Effector memory CD4-positive, alpha-beta T cell (primary cell): Measurements from ENCODE around the gene NABP1.

Experiments
- DNase-seq, 3 donors: peaks; one replicate each; pipeline ENCODE4 v3.0.0-alpha.2; 2020
- H3K27ac ChIP-seq: 2 replicates; pipeline ENCODE4 v1.7.0; 2013; ENCODE audit warnings: mild to moderate bottlenecking, low read length, moderate library complexity; ENCODE audit not compliant: insufficient read depth, poor library complexity, severe bottlenecking
- H3K27me3 ChIP-seq: replicated peaks from 2 replicates; pipeline ENCODE4 v1.7.0; 2013; ENCODE audit warnings: mild to moderate bottlenecking, low read length; ENCODE audit not compliant: insufficient read depth, control insufficient read depth, poor library complexity, severe bottlenecking
- H3K36me3 ChIP-seq: 2 replicates; pipeline ENCODE4 v1.7.0; 2013; ENCODE audit warnings: mild to moderate bottlenecking, low read length, moderate library complexity; ENCODE audit not compliant: control insufficient read depth, insufficient read depth
- H3K4me1 ChIP-seq: 2 replicates; pipeline ENCODE4 v1.7.0; 2013; ENCODE audit warnings: low read length, mild to moderate bottlenecking; ENCODE audit not compliant: control insufficient read depth, insufficient read depth, poor library complexity, severe bottlenecking
- H3K4me3 ChIP-seq: 2 replicates; pipeline ENCODE4 v1.7.0; 2013; ENCODE audit warnings: low read length, low read depth, mild to moderate bottlenecking; ENCODE audit not compliant: insufficient read depth, poor library complexity, severe bottlenecking
- H3K9me3 ChIP-seq: 2 replicates; pipeline ENCODE4 v1.7.0; 2013; ENCODE audit warnings: mild to moderate bottlenecking, low read length, moderate library complexity; ENCODE audit not compliant: control insufficient read depth
- total RNA-seq, 3 donors: gene quantifications; one replicate each; lab custom pipeline; 2026; lab: John Stamatoyannopoulos, UW

The NABP1 gene
- total RNA-seq = 157 to 261 (median 198) reads per million in 3 donors

- H3K4me1 ChIP-seq = peaks cover 33% of the 10 kb centered on the region
- DNase-seq = peak; percentile 98 to 99 (median 98)
- peak within 1 kb of the TSS; percentile 92 for H3K27ac ChIP-seq
Observed at GRCh38 chr2:191677646-191678436, at the start of gene NABP1. NABP1 (plus strand) TSS chr2:191678136; CDS start chr2:191678615, 479 bp downstream.

GRCh38 chr2:191629001-191629453 is 48.9 kb upstream of the NABP1 start:
- no peak for DNase-seq
- Histone ChIP-seq H3K36me3 (no peaks in the 10 kb centered on the region), H3K9me3 (no peaks in the 10 kb centered on the region), H3K4me1 (peaks cover 6% of the 10 kb centered on the region), H3K27ac (no peak overlapping the region), H3K27me3 (no peaks in the 10 kb centered on the region), H3K4me3 (no peak overlapping the region)

More at GRCh38 chr2:191677646-191678436, at the start of gene NABP1:
- peak within 1 kb of the TSS; percentile 85 for H3K4me3 ChIP-seq
- peaks cover 6% of the 10 kb centered on the region for H3K36me3 ChIP-seq
- no peaks in the 10 kb centered on the region for H3K27me3 ChIP-seq
- H3K9me3 ChIP-seq = no peaks in the 10 kb centered on the region

GRCh38 chr2:191629976-191630712 is 47.8 kb upstream of the NABP1 start:
- no peak overlapping the region for H3K27ac ChIP-seq
- no peak for DNase-seq
- no peak overlapping the region for H3K4me3 ChIP-seq
- no peaks in the 10 kb centered on the region for H3K27me3 ChIP-seq
- H3K9me3 ChIP-seq = no peaks in the 10 kb centered on the region
- no peaks in the 10 kb centered on the region for H3K36me3 ChIP-seq
- H3K4me1 ChIP-seq = peaks cover under 1% of the 10 kb centered on the region

- no peak overlapping the region for H3K4me3 ChIP-seq
- no peaks in the 10 kb centered on the region for H3K36me3 ChIP-seq
- DNase-seq = no peak
- H3K4me1 ChIP-seq = peaks cover 8% of the 10 kb centered on the region
- H3K27ac ChIP-seq = no peak overlapping the region
- no peaks in the 10 kb centered on the region for H3K9me3 ChIP-seq
- H3K27me3 ChIP-seq = no peaks in the 10 kb centered on the region
Observed at GRCh38 chr2:191631754-191632153, 46.2 kb upstream of the NABP1 start.

GRCh38 chr2:191632426-191632825 is 45.5 kb upstream of the NABP1 start:
- Histone ChIP-seq H3K36me3 (no peaks in the 10 kb centered on the region), H3K4me3 (no peak overlapping the region), H3K27me3 (no peaks in the 10 kb centered on the region), H3K4me1 (peaks cover 15% of the 10 kb centered on the region), H3K27ac (no peak overlapping the region), H3K9me3 (no peaks in the 10 kb centered on the region)
- no peak for DNase-seq

GRCh38 chr2:191634791-191635190 is 43.1 kb upstream of the NABP1 start:
- DNase-seq = no peak
- H3K27ac ChIP-seq = no peak overlapping the region
- no peaks in the 10 kb centered on the region for H3K36me3 ChIP-seq
- no peaks in the 10 kb centered on the region for H3K27me3 ChIP-seq
- no peaks in the 10 kb centered on the region for H3K9me3 ChIP-seq
- H3K4me3 ChIP-seq = no peak overlapping the region
- peaks cover 29% of the 10 kb centered on the region for H3K4me1 ChIP-seq

GRCh38 chr2:191635333-191636234 is 42.4 kb upstream of the NABP1 start:
- peaks cover 33% of the 10 kb centered on the region for H3K4me1 ChIP-seq
- no peaks in the 10 kb centered on the region for H3K9me3 ChIP-seq
- no peak overlapping the region for H3K27ac ChIP-seq
- H3K27me3 ChIP-seq = no peaks in the 10 kb centered on the region
- no peak for DNase-seq
- H3K36me3 ChIP-seq = no peaks in the 10 kb centered on the region
- H3K4me3 ChIP-seq = no peak overlapping the region

GRCh38 chr2:191636235-191636543 is 41.7 kb upstream of the NABP1 start:
- no peak overlapping the region for H3K27ac ChIP-seq
- DNase-seq = no peak
- H3K4me3 ChIP-seq = no peak overlapping the region
- peaks cover 34% of the 10 kb centered on the region for H3K4me1 ChIP-seq
- no peaks in the 10 kb centered on the region for H3K36me3 ChIP-seq
- H3K27me3 ChIP-seq = no peaks in the 10 kb centered on the region
- no peaks in the 10 kb centered on the region for H3K9me3 ChIP-seq

GRCh38 chr2:191636586-191636985 is 41.4 kb upstream of the NABP1 start:
- Histone ChIP-seq H3K4me3 (no peak overlapping the region), H3K36me3 (no peaks in the 10 kb centered on the region), H3K27ac (no peak overlapping the region), H3K27me3 (no peaks in the 10 kb centered on the region), H3K4me1 (peaks cover 34% of the 10 kb centered on the region), H3K9me3 (no peaks in the 10 kb centered on the region)
- no peak for DNase-seq
